Measurements from ENCODE around the gene TSHZ2. TPM values are rescaled to one million over a fixed set of nuclear protein-coding genes. Genes with fewer than 3 reads are reported as not detected.
A peak's percentile ranks its signal among the peaks of the same experiment; 100 is the strongest.
"Not testable (repeated sequence)": the region's sequence is repeated elsewhere in the genome, so short reads cannot be mapped to it uniquely, and the experiment has no call there.

The TSHZ2 gene
- polyA plus RNA-seq, 1 donor from 2014 or later: 4.6 TPM

- TF ChIP-seq CTCF (IDR thresholded peaks at IDR 0.05; ENCODE audit: poor library complexity, severe bottlenecking) (no peak), SMC3 (conservative IDR thresholded peaks at IDR 0.05; ENCODE audit: poor library complexity) (no peak), TAF1 (IDR thresholded peaks at IDR 0.05; ENCODE audit: low read depth) (no peak), EP300 (conservative IDR thresholded peaks at IDR 0.05; ENCODE audit: poor library complexity, severe bottlenecking) (no peak), MXI1 (conservative IDR thresholded peaks at IDR 0.05; ENCODE audit: poor library complexity, severe bottlenecking) (no peak), RAD21 (conservative IDR thresholded peaks at IDR 0.05) (no peak), POLR2AphosphoS5 (IDR thresholded peaks at IDR 0.05) (no peak), EZH2 (IDR thresholded peaks at IDR 0.05; ENCODE audit: borderline replicate concordance, insufficient read depth, low read length, poor library complexity, severe bottlenecking) (no peak), REST (IDR thresholded peaks at IDR 0.05; ENCODE audit: borderline replicate concordance) (no peak)
Measured at GRCh38 chr20:53021934-53022333, 49.8 kb downstream of the TSHZ2 start.

GRCh38 chr20:53023732-53024520, 51.8 kb downstream of the TSHZ2 start:
- Histone ChIP-seq H3F3A (ENCODE audit: insufficient read depth, low read length, poor library complexity, severe bottlenecking) (peaks cover 4% of the 10 kb centered on the region), H2AFZ (ENCODE audit: low read depth, low read length) (no peak overlapping the region), H3K27me3 (ENCODE audit: insufficient read depth, low read depth, low read length) (no peaks in the 10 kb centered on the region), H3K4me2 (ENCODE audit: low read length) (no peak overlapping the region), H4K20me1 (ENCODE audit: insufficient read depth) (no peaks in the 10 kb centered on the region), H3K36me3 (ENCODE audit: insufficient read depth, low read length) (no peaks in the 10 kb centered on the region), H3K9ac (ENCODE audit: low read length) (no peak overlapping the region), H3K4me3 (ENCODE audit: low read length) (no peak overlapping the region), H3K27ac (ENCODE audit: low read length) (peak overlapping the region; percentile 77), H3K79me2 (replicated peaks; ENCODE audit: insufficient read depth, low read length) (no peaks in the 10 kb centered on the region), H3K9me2 (ENCODE audit: insufficient read depth, low read length) (no peaks in the 10 kb centered on the region), H3K9me3 (ENCODE audit: low read length) (no peaks in the 10 kb centered on the region)
- TF ChIP-seq RAD21 (conservative IDR thresholded peaks at IDR 0.05) (no peak), CTCF (IDR thresholded peaks at IDR 0.05; ENCODE audit: poor library complexity, severe bottlenecking) (no peak), EP300 (conservative IDR thresholded peaks at IDR 0.05; ENCODE audit: poor library complexity, severe bottlenecking) (peak; percentile 56), SMC3 (conservative IDR thresholded peaks at IDR 0.05; ENCODE audit: poor library complexity) (no peak), POLR2AphosphoS5 (IDR thresholded peaks at IDR 0.05) (peak; percentile 69), REST (IDR thresholded peaks at IDR 0.05; ENCODE audit: borderline replicate concordance) (peak; percentile 94)

More at GRCh38 chr20:53021934-53022333, 49.8 kb downstream of the TSHZ2 start:
- H3K9me2 ChIP-seq (ENCODE audit: insufficient read depth, low read length): no peaks in the 10 kb centered on the region
- no peak overlapping the region for H2AFZ ChIP-seq (ENCODE audit: low read depth, low read length)
- H3K9ac ChIP-seq (ENCODE audit: low read length): peak overlapping the region; percentile 37
- H3K36me3 ChIP-seq (ENCODE audit: insufficient read depth, low read length): no peaks in the 10 kb centered on the region
- H4K20me1 ChIP-seq (ENCODE audit: insufficient read depth): no peaks in the 10 kb centered on the region
- H3F3A ChIP-seq (ENCODE audit: insufficient read depth, low read length, poor library complexity, severe bottlenecking): peaks cover 4% of the 10 kb centered on the region
- no peak overlapping the region for H3K4me2 ChIP-seq (ENCODE audit: low read length)
- H3K27ac ChIP-seq (ENCODE audit: low read length): peak overlapping the region; percentile 77
- H3K79me2 ChIP-seq (replicated peaks; ENCODE audit: insufficient read depth, low read length): no peaks in the 10 kb centered on the region
- H3K9me3 ChIP-seq (ENCODE audit: low read length): no peaks in the 10 kb centered on the region
- no peak overlapping the region for H3K4me3 ChIP-seq (ENCODE audit: low read length)
- H3K27me3 ChIP-seq (ENCODE audit: insufficient read depth, low read depth, low read length): no peaks in the 10 kb centered on the region

- not testable (repeated sequence) for H3F3A ChIP-seq (ENCODE audit: insufficient read depth, low read length, poor library complexity, severe bottlenecking); H3K9me3 ChIP-seq (ENCODE audit: low read length); H2AFZ ChIP-seq (ENCODE audit: low read depth, low read length); H3K36me3 ChIP-seq (ENCODE audit: insufficient read depth, low read length); H3K79me2 ChIP-seq (replicated peaks; ENCODE audit: insufficient read depth, low read length); H3K4me2 ChIP-seq (ENCODE audit: low read length); H3K27me3 ChIP-seq (ENCODE audit: insufficient read depth, low read depth, low read length); H4K20me1 ChIP-seq (ENCODE audit: insufficient read depth); H3K9ac ChIP-seq (ENCODE audit: low read length); H3K9me2 ChIP-seq (ENCODE audit: insufficient read depth, low read length); H3K4me3 ChIP-seq (ENCODE audit: low read length); H3K27ac ChIP-seq (ENCODE audit: low read length)
Measured at GRCh38 chr20:53024653-53025052, 52.5 kb downstream of the TSHZ2 start.
